ENCODE data around the gene DYNLT1. TPM values are rescaled to one million over a fixed set of nuclear protein-coding genes. Genes with fewer than 3 reads are reported as not detected.

Gene DYNLT1
- total and polyA plus RNA-seq, 2 of the 4 experiments (the other 2 are of a cell fraction), result 235 to 349 TPM

DNA sequence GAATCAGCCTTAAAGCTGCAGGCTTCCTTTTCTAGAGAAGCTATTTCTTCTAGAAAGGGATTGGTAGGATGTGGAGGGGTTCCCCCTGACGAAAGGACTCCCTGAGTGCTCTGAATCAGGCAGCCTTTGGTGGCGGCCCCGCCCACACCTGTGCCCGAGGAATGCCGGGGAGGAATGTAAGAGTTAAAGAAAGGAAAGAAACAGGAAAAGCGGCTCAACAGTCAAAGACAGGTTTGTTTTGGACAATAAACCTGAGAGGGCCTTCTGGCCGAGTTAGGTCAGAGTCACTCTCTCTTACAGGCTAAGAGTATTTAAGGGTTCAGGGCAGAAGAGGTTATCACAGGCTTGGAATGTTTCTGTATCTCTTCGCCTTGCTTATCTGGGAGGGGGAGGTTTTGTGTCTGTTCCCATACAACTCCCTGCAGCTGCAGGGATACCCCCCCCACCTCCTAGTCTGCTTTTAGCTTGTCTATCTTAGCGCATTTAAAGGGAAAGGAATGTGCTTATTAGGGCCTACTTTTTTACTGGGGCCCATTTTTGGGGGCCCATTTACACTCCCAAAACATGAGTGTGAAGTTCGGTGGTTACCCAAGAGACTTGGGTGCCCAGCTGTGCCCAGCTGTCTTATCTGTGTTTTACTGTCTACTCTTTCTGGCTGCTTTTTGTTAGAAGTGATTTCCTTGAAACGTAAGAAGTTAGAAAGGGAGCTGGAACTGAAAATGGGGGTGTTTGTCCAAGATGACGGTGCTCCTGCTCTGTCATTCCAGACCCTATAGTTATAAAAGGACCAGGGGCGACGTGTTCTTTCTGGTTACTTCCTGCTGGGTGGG lies 32.8 kb downstream of the DYNLT1 start:
- no peak overlapping the region for H2AFZ ChIP-seq (replicated peaks; ENCODE audit: low read length, poor library complexity)
- no peak overlapping the region for H4K91ac ChIP-seq (ENCODE audit: insufficient read depth, low read depth, low read length)
- no peak overlapping the region for H2BK15ac ChIP-seq (ENCODE audit: low read depth, low read length)
- TF ChIP-seq, protein P1, sequence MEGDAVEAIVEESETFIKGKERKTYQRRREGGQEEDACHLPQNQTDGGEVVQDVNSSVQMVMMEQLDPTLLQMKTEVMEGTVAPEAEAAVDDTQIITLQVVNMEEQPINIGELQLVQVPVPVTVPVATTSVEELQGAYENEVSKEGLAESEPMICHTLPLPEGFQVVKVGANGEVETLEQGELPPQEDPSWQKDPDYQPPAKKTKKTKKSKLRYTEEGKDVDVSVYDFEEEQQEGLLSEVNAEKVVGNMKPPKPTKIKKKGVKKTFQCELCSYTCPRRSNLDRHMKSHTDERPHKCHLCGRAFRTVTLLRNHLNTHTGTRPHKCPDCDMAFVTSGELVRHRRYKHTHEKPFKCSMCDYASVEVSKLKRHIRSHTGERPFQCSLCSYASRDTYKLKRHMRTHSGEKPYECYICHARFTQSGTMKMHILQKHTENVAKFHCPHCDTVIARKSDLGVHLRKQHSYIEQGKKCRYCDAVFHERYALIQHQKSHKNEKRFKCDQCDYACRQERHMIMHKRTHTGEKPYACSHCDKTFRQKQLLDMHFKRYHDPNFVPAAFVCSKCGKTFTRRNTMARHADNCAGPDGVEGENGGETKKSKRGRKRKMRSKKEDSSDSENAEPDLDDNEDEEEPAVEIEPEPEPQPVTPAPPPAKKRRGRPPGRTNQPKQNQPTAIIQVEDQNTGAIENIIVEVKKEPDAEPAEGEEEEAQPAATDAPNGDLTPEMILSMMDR (conservative IDR thresholded peaks at IDR 0.05; ENCODE audit: low read depth, low read length), result no peak
- TF ChIP-seq CHD1 (IDR thresholded peaks at IDR 0.05; ENCODE audit: low read depth, low read length), result no peak
- no peak for TF ChIP-seq MXI1 (IDR thresholded peaks at IDR 0.05; ENCODE audit: borderline replicate concordance, low read depth, low read length)
- TF ChIP-seq FOS (IDR thresholded peaks at IDR 0.05; ENCODE audit: low read depth, low read length), result no peak
- no peak for TF ChIP-seq MAZ (IDR thresholded peaks at IDR 0.05; ENCODE audit: borderline replicate concordance, low read depth, low read length)
- no peak for TF ChIP-seq CEBPB (IDR thresholded peaks at IDR 0.05; ENCODE audit: low read depth, low read length)
- no peak for TF ChIP-seq RCOR1 (IDR thresholded peaks at IDR 0.05; ENCODE audit: insufficient replicate concordance, low read length)
- TF ChIP-seq NFE2L2 (IDR thresholded peaks at IDR 0.05; ENCODE audit: low read depth, low read length), result no peak
- TF ChIP-seq, protein P2, sequence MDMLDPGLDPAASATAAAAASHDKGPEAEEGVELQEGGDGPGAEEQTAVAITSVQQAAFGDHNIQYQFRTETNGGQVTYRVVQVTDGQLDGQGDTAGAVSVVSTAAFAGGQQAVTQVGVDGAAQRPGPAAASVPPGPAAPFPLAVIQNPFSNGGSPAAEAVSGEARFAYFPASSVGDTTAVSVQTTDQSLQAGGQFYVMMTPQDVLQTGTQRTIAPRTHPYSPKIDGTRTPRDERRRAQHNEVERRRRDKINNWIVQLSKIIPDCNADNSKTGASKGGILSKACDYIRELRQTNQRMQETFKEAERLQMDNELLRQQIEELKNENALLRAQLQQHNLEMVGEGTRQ (IDR thresholded peaks at IDR 0.05; ENCODE audit: low read depth, low read length), result no peak
- TF ChIP-seq RAD21 (IDR thresholded peaks at IDR 0.05; ENCODE audit: low read length), result no peak
- TF ChIP-seq MAFK (IDR thresholded peaks at IDR 0.05; ENCODE audit: low read depth, low read length), result no peak
- no peak for TF ChIP-seq POLR2A (IDR thresholded peaks at IDR 0.05; ENCODE audit: low read depth, low read length)
- TF ChIP-seq, protein P3, sequence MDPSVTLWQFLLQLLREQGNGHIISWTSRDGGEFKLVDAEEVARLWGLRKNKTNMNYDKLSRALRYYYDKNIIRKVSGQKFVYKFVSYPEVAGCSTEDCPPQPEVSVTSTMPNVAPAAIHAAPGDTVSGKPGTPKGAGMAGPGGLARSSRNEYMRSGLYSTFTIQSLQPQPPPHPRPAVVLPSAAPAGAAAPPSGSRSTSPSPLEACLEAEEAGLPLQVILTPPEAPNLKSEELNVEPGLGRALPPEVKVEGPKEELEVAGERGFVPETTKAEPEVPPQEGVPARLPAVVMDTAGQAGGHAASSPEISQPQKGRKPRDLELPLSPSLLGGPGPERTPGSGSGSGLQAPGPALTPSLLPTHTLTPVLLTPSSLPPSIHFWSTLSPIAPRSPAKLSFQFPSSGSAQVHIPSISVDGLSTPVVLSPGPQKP (IDR thresholded peaks at IDR 0.05; ENCODE audit: borderline replicate concordance, low read depth, low read length), result no peak
- TF ChIP-seq BHLHE40 (IDR thresholded peaks at IDR 0.05; ENCODE audit: low read depth, low read length), result no peak
- no peak for TF ChIP-seq SMC3 (IDR thresholded peaks at IDR 0.05; ENCODE audit: low read depth, low read length)
- ATAC-seq (ENCODE audit: low read depth) (no peak), DNase-seq (no peak)
- H3K36me3 ChIP-seq (ENCODE audit: control insufficient read depth, insufficient read depth, low read length), result peaks cover 40% of the 10 kb centered on the region
- no peak overlapping the region for H3K4ac ChIP-seq (ENCODE audit: low read depth, low read length)
- WGBS, 2 experiments (ENCODE audit: extremely low coverage in 2 of 2, insufficient read length in 1 of 2), result 40% methylated on average over 1 of the region's 14 CpGs; no CpG with 5 or more reads in 1 of the 2 experiments
- no peak overlapping the region for H4K8ac ChIP-seq (ENCODE audit: low read depth in 2 of 2, low read length in 2 of 2)
- in situ Hi-C loops (cut with MboI; ENCODE audit: low sequenced_read_pairs) (no loop called here), intact Hi-C loops (cut with micrococcal nuclease) (no loop called here), dilution Hi-C loops (cut with HindIII; ENCODE audit: low sequenced_read_pairs, unreplicated experiment) (no loop called here)
- H2AK9ac ChIP-seq (replicated peaks; ENCODE audit: low read depth, low read length, poor library complexity), result no peak overlapping the region
- H4K5ac ChIP-seq (ENCODE audit: low read depth, low read length), result no peak overlapping the region
- peaks cover 3 to 20% of the 10 kb centered on the region in 2 experiments; a peak in 2 of 4 replicates for H3K79me1 ChIP-seq (ENCODE audit: low read depth in 1 of 2, low read length in 2 of 2)
- H2BK120ac ChIP-seq (ENCODE audit: low read depth, low read length), result no peak overlapping the region
- no peak overlapping the region for H3K4me2 ChIP-seq (ENCODE audit: low read depth, low read length)
- H2BK20ac ChIP-seq (ENCODE audit: low read depth, low read length), result no peak overlapping the region
- H3K27me3 ChIP-seq (ENCODE audit: control insufficient read depth, insufficient read depth, low read length), result no peaks in the 10 kb centered on the region
- CTCF ChIA-PET, result interaction anchor here (0.6 kb wide), 1 partner anchor 140 kb away, joined by 3 read pairs; no protein-coding TSS in a partner anchor
- no peak overlapping the region; the same call in 1 of the 2 replicates for H3K23ac ChIP-seq (ENCODE audit: low read depth, low read length)
- no peak overlapping the region for H3K56ac ChIP-seq (ENCODE audit: extremely low read depth, insufficient read depth, low read length)
- no peak overlapping the region for H2BK5ac ChIP-seq (ENCODE audit: low read depth, low read length, poor library complexity, severe bottlenecking)
- no peak overlapping the region for H3K18ac ChIP-seq (ENCODE audit: low read depth, low read length)
- H3K27ac ChIP-seq (ENCODE audit: insufficient read depth, low read length), result no peak overlapping the region
- POLR2A ChIA-PET (ENCODE audit: unreplicated experiment), result no interaction called here
- H3K9me1 ChIP-seq (ENCODE audit: insufficient read depth, low read length), result no peaks in the 10 kb centered on the region; the same call in none of the 2 replicates
- H3K4me1 ChIP-seq (ENCODE audit: control insufficient read depth, insufficient read depth, low read length), result no peaks in the 10 kb centered on the region
- no TSS peak for BruUV-seq (replicated peaks)
- H4K20me1 ChIP-seq (ENCODE audit: insufficient read depth, low read length), result no peaks in the 10 kb centered on the region
- no peak overlapping the region for H3K4me3 ChIP-seq (ENCODE audit: insufficient read depth, low read depth, low read length)
- 0 out of 2 replicates have a peak, but pooled peaks cover 2% of the 10 kb centered on the region for H3K9me3 ChIP-seq (ENCODE audit: control insufficient read depth, insufficient read depth, low read length)
- H3K14ac ChIP-seq (replicated peaks; ENCODE audit: low read depth, low read length), result no peak overlapping the region
- no peak overlapping the region for H2AK5ac ChIP-seq (ENCODE audit: low read depth, low read length)
- H3K9ac ChIP-seq (ENCODE audit: low read depth, low read length), result no peak overlapping the region

Data from IMR-90 (cell line).